Smooth muscle cell (in vitro differentiated cells): Measurements from ENCODE around the gene POMT2. TPM values are rescaled to one million over a fixed set of nuclear protein-coding genes. Genes with fewer than 3 reads are reported as not detected.

Experiments
- DNase-seq: peaks from one replicate; lab custom pipeline; 2025; ENCODE audit not compliant: unreplicated experiment; lab: John Stamatoyannopoulos, UW
- H2AFZ ChIP-seq: fragments of 200-600 bp; sonication (generic); 2 replicates; pipeline ENCODE4 v1.6.0; 2016; ENCODE audit warnings: antibody characterized with exemption, low read depth, mild to moderate bottlenecking
- H3F3A ChIP-seq: fragments of 200-600 bp; sonication (generic); 2 replicates; pipeline ENCODE4 v1.6.0; 2017; ENCODE audit warnings: antibody characterized with exemption, low read depth
- H3K27ac ChIP-seq: fragments of 200-600 bp; sonication (generic); 2 replicates; pipeline ENCODE4 v1.5.1; 2016; ENCODE audit warnings: low read depth, mild to moderate bottlenecking
- H3K27me3 ChIP-seq: fragments of 200-600 bp; sonication (generic); 2 replicates; pipeline ENCODE4 v1.6.1; 2016; ENCODE audit warnings: low read depth, mild to moderate bottlenecking
- H3K36me3 ChIP-seq: fragments of 200-600 bp; sonication (generic); 2 replicates; pipeline ENCODE4 v1.5.1; 2016; ENCODE audit warnings: low read depth
- H3K4me1 ChIP-seq: fragments of 200-600 bp; sonication (generic); 2 replicates; pipeline ENCODE4 v1.5.1; 2016; ENCODE audit warnings: low read depth
- H3K4me2 ChIP-seq: fragments of 200-600 bp; sonication (generic); 2 replicates; pipeline ENCODE4 v1.6.0; 2016; ENCODE audit warnings: mild to moderate bottlenecking
- H3K4me3 ChIP-seq: fragments of 200-600 bp; sonication (generic); 2 replicates; pipeline ENCODE4 v1.5.1; 2016; ENCODE audit warnings: mild to moderate bottlenecking
- H3K79me2 ChIP-seq: fragments of 200-600 bp; sonication (generic); 2 replicates; pipeline ENCODE4 v1.6.0; 2016; ENCODE audit warnings: low read depth, mild to moderate bottlenecking
- H3K9ac ChIP-seq: fragments of 200-600 bp; sonication (generic); 2 replicates; pipeline ENCODE4 v1.6.0; 2016; ENCODE audit warnings: low read depth
- H3K9me3 ChIP-seq: fragments of 200-600 bp; sonication (generic); replicated peaks from 2 replicates; pipeline ENCODE4 v1.5.1; 2016; ENCODE audit warnings: low read depth
- H4K20me1 ChIP-seq: fragments of 200-600 bp; sonication (generic); 2 replicates; pipeline ENCODE4 v1.6.0; 2016; ENCODE audit warnings: low read depth
- CTCF ChIP-seq: fragments of 200-600 bp; sonication (generic); IDR thresholded peaks from 2 replicates; pipeline ENCODE4 v1.5.1; 2017; ENCODE audit warnings: borderline replicate concordance, mild to moderate bottlenecking, antibody characterized with exemption; ENCODE audit not compliant: insufficient read depth, poor library complexity, severe bottlenecking
- WGBS: methylation state at CpG from one replicate; pipeline ENCODE4 v1.1.7; 2016; ENCODE audit warnings: low lambda C conversion rate; 5-methylcytosine and 5-hydroxymethylcytosine counted together
- polyA plus RNA-seq: library from polyadenylated mRNA; unstranded; fragments of >200 nt; fragmentation: Nextera tagmentation; extraction: Ambion mirVana; gene quantifications from 2 replicates; pipeline ENCODE4 v1.2.1, GENCODE V29; 2016
- total RNA-seq: library from RNA; depleted of rRNA; stranded (reverse); fragments of >200 nt; gene quantifications from 2 replicates; pipeline ENCODE4 v1.2.3, GENCODE V29; 2014

POMT2 gene
- total and polyA plus RNA-seq, 2 experiments from 2014 or later, result 15.9 to 39.8 TPM

GRCh38 chr14:77306851-77307496, 13.7 kb downstream of the POMT2 start:
- no peak for TF ChIP-seq CTCF
- Histone ChIP-seq H3K27me3 (no peaks in the 10 kb centered on the region), H3K27ac (peak overlapping the region; percentile 88), H4K20me1 (no peaks in the 10 kb centered on the region), H3K9ac (peak overlapping the region; percentile 64), H3K4me2 (peak overlapping the region; percentile 73), H3K9me3 (no peaks in the 10 kb centered on the region), H3K4me1 (peaks cover 34% of the 10 kb centered on the region), H3K36me3 (no peaks in the 10 kb centered on the region), H2AFZ (no peak overlapping the region), H3K4me3 (no peak overlapping the region), H3K79me2 (peaks cover 13% of the 10 kb centered on the region), H3F3A (peaks cover 5% of the 10 kb centered on the region)
- no peak for DNase-seq
- 43% methylated on average over 3 of the region's 3 CpGs for WGBS

- DNase-seq, result no peak
- Histone ChIP-seq H3K27me3 (no peaks in the 10 kb centered on the region), H3K36me3 (no peaks in the 10 kb centered on the region), H3K9me3 (no peaks in the 10 kb centered on the region), H3K9ac (peak overlapping the region; percentile 64), H3F3A (peaks cover 5% of the 10 kb centered on the region), H3K4me3 (no peak overlapping the region), H3K4me1 (peaks cover 34% of the 10 kb centered on the region), H4K20me1 (no peaks in the 10 kb centered on the region), H3K79me2 (peaks cover 9% of the 10 kb centered on the region), H2AFZ (no peak overlapping the region), H3K27ac (peak overlapping the region; percentile 88), H3K4me2 (peak overlapping the region; percentile 73)
- TF ChIP-seq CTCF, result no peak
- 73% methylated on average over 3 of the region's 3 CpGs for WGBS
Measured at GRCh38 chr14:77306416-77306815, 14.3 kb downstream of the POMT2 start.

GRCh38 chr14:77305696-77306095, 15.0 kb downstream of the POMT2 start:
- H3K27me3 ChIP-seq, result no peaks in the 10 kb centered on the region
- H3K4me1 ChIP-seq, result peaks cover 34% of the 10 kb centered on the region
- H4K20me1 ChIP-seq, result no peaks in the 10 kb centered on the region
- H3K79me2 ChIP-seq, result peaks cover 6% of the 10 kb centered on the region
- WGBS, result 92% methylated on average over 4 of the region's 4 CpGs
- H3K36me3 ChIP-seq, result no peaks in the 10 kb centered on the region
- H3K27ac ChIP-seq, result peak overlapping the region; percentile 88
- H3K9ac ChIP-seq, result peak overlapping the region; percentile 64
- H3K9me3 ChIP-seq, result no peaks in the 10 kb centered on the region
- peaks cover 5% of the 10 kb centered on the region for H3F3A ChIP-seq
- no peak overlapping the region for H3K4me2 ChIP-seq
- DNase-seq, result no peak
- no peak overlapping the region for H2AFZ ChIP-seq
- no peak overlapping the region for H3K4me3 ChIP-seq
- no peak for TF ChIP-seq CTCF

- Histone ChIP-seq H3K9ac (peak overlapping the region; percentile 92), H2AFZ (no peak overlapping the region), H3K27me3 (no peaks in the 10 kb centered on the region)
Measured at GRCh38 chr14:77303417-77304156, 17.1 kb downstream of the POMT2 start.

More at GRCh38 chr14:77303417-77304156, 17.1 kb downstream of the POMT2 start:
- TF ChIP-seq CTCF, result no peak
- no peaks in the 10 kb centered on the region for H3K36me3 ChIP-seq
- DNase-seq, result no peak
- H3K4me2 ChIP-seq, result peak overlapping the region; percentile 69
- no peaks in the 10 kb centered on the region for H4K20me1 ChIP-seq
- WGBS, result 32% methylated on average over 4 of the region's 4 CpGs
- H3K79me2 ChIP-seq, result no peaks in the 10 kb centered on the region
- H3F3A ChIP-seq, result peaks cover 5% of the 10 kb centered on the region
- H3K9me3 ChIP-seq, result no peaks in the 10 kb centered on the region
- H3K4me3 ChIP-seq, result no peak overlapping the region
- peak overlapping the region; percentile 99 for H3K27ac ChIP-seq
- H3K4me1 ChIP-seq, result peaks cover 34% of the 10 kb centered on the region
